Brain pericyte (primary cell): ENCODE results near the gene ALOX5AP.

Experiments used
- DNase-seq: peaks from one replicate; pipeline ENCODE4 v3.0.0-alpha.2; 2012; ENCODE audit warnings: low read depth, low spot score

ALOX5AP gene

DNA sequence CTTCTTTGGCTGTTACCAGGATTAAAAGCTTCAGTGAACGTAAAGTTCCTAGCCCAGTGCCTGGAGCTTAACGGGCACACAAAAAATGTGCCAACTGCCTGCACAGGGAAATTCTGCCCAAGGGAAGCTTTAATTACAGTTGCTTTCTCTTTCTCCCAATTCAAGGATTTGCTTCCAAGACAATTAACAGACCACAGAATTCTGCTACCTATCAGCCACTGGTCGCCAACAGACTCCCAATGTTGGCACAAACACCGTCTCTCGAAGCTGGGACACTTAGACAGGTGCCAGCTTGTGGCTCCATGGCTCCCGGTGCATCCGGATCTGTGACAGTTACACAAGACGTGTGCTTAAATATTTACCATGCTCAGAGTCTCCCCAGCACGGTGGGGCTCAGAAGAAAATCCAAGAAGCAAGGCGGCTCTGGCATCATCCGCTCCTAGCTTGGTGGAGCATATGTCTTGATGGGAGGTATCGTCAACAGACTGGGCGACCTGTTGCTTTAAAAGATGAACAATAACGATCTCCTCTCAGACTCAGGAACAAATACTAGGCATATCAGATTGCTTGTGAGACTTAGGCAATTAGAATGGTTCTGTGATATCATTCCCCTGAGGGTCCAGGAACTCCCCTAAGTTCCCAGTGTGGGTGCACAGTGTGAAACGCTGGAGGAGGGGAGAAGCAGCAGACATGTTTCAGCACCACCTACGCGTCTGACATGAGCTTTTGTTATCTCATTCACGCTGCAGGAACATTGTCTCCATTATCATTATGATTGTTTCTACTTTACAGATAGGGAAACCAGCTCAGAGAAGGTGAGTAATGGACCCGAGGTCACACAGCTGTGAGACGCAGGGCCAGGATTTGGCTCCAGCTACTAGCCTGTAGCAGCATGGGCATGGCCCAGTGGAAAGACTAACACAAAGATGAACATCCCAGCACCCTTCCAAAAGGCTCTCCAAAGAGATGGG, 61.6 kb downstream of the ALOX5AP start:
- no peak for DNase-seq

DNA sequence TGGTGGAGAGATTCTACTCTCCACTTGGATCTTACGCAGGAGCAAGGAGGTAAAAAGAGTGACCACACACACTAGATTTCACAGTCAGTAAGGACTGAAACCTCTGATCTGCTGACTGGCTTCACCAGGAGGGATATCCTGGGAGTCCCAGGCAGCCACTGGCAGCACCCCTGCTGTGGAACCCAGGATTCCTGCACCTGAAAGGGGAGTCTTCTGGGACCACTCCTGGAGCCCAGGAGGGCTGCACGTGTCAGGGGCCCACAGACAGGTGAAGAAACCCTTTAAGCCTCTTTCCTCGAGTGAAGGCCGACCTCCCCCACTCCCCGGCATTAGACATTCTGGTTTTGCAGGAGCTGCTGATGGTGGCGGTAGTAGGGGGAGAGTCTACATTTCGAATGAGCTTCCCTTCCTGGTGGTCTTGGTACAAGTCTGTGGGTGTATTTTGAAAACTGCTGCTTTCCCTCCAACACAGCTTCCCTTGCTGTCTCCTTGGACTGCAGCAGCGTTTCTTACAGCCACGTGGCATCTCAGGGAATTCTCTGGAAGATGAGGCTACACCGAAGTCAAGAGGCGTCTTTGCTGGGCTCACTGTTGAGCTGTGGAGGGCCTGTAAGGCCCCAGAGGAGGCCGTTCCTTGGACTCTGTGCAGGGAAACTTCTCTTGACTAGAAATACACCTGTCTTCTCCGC, 62.6 kb downstream of the ALOX5AP start:
- no peak for DNase-seq

DNA sequence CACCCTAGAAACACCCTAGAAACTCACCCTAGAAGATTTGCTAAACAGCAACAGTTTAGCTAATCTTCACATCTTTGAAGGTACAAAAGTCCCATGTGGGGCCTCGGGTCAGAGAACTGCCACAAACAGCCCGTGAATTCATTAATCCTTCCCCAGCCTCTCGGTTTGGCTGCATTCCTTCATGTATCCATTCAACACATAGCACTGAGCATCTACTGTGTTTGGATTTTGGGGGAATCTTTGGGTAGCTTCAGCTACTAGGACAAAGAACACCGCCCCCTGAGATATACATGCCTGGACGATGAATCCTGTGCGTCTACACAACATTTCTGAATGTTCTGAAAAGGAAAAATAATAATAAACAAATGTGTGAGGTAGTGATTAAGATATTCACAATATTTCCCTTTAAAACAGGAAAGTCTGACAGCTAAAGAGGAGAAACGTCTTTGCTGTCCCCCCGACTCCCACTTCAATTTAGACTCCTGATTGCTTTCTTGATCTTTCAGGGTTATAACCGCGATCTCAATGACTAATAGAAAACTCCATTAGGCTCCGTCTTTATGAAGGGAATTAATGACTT, 63.5 kb downstream of the ALOX5AP start:
- DNase-seq: no peak

DNA sequence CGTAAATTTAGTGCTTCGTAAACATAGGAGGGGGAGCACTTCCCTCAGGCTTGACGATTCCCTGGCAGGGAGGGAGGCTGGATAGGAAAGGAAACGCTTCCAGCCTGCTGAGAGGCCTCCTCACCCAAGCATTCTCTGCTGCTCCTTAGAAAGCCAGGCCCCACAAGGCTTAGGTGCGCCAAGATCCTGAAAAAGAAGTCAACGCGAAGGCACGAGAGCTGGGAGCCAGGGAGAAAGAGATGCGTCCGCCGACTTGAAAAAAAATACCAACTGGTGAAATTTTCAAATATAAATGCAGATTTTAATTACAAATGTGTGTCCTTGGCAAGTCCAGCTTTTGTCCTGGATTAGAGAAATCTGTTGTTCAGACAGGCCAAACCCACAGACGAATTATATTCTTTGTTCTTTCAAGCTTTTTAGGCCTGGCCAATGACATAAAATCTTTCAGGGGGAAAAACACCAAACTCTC, 64.0 kb downstream of the ALOX5AP start:
- no peak for DNase-seq

DNA sequence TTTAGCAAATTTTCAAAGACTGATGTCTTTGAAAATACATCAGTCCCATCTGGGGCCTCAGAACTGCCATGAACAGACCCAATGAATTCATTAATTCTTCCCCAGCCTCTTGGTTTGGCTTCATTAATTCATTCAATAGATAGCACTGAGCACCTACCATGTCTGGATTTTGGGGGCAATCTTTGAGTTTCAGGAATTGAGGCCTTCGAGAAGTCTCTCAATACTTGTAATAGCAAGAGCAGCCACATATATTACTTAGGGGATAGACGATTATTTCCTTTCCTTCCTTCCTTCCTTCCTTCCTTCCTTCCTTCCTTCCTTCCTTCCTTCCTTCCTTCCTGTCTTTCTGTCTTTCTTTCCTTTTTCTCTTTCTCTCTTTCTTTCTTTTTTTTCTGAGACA, 64.8 kb downstream of the ALOX5AP start:
- DNase-seq: no peak

DNA sequence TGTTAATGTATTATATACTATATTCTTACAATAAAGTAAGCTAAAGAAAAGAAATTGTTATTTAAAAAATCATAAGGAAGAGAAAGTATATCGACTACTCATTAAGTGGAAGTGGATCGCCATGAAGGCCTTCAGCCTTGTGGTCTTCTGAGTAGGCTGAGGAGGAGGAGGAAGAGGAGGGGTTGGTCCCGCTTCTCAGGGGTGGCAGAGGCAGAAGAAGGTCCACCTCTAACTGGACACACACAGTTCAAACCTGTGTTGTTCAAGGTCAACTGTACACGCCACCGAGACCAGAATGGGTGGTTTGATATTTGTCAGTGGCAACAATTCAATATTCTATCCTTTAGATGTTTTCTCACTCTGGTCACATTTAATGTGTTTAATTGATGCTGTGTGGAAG, 67.2 kb downstream of the ALOX5AP start:
- no peak for DNase-seq

DNA sequence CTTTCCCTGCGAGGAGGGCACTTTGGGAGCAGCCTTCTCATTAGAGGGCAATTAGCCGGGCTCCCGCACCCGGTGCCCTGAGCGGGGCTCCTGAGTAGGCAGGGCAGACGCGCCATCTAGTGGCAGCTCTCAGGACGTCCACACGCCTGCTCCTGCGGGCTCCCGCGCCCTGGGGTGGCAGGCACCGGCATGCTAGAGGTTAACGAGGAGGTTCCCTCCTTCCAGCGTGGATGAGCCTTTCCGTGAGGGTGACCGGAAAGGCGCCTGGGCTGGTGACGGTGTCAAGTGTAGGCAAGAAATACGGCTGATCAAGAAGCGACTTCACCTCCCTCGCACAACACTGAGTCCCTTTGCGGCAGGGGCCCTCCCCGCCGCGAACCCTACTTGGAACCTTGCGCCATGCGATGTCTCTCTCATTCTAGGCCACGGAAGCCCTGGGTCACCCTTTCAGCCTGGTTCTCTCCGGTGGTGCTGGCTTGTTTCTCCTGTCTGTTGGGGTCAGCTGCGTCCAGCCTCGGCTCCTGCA, 67.7 kb downstream of the ALOX5AP start:
- no peak for DNase-seq

DNA sequence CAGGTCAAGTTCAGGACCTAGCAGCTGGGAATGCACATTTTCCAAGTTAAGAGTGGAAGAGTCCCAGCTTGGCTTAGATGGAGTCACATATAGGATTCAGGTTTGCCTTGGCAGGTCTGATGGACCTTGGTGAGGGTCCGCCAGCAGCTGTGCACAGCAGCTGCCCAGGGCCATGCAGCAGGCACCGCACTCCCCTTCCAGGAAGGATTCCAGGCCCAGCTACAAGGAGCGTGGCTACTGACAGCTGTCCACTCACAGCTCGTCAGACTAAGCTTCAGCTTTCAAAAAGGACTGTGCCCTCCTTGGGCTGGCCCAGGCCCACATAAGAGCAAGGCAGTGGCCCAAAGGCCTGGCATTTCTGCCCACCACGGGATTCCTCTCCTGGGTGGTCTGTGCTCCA, 68.4 kb downstream of the ALOX5AP start:
- DNase-seq: no peak

DNA sequence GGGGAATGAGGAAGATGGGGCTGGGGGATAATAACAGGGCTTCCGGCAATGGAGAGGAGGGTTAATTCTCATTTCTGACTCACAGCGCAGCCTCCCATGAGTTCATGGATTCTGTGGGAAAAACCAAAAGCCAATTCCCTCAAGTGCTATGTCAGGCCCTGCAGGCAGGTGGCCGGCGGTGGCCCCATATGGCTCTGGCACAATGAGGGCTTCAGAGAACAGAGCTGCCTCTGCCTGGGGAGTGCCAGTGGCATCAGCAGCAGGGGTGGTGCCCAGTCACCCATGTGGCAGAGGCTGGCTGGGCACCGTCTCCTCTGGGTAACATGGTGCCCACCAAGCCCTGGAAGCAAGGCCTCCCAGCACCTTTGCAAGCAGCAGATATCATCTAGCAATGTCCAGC, 69.1 kb downstream of the ALOX5AP start:
- DNase-seq: no peak

DNA sequence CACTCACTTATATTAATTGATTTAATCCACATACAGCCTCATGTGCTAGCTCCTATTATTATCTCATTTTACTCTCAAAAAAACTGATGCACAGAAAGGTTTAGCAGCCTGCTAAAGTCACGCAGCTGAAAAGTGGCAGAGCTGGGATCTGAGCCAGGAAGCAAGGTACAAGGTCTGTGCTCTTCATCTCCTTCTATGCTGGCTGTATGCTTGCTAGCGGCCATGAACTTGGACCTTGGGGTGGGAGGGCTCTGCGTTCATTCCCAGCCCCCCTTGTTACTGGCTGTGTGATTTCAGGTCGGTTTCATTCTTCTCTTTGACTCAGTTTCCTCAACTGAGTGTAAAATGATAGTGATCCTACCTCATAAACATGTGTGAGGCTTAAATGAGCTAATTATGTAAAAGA, 69.8 kb downstream of the ALOX5AP start:
- no peak for DNase-seq

DNA sequence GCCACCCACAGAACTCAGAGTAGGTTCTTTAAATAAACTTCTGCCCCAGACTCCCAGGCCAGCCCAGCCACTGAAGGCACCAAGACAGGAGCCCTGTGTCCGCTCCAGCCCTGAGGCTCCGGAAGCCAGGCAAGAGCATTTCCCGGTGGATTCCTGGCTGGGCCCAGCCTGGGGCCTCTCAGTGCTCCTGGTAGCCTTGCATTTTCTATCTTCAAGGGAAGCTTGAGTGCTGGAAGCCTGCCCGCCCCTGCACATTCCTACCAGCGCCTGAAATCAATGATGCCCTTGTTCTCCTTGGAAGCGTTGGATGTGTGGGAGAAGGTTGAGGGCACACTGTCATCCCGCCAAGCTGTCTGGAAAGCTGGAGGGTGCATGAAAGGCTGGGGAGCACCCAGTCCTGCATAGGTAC, 70.3 kb downstream of the ALOX5AP start:
- DNase-seq: no peak

DNA sequence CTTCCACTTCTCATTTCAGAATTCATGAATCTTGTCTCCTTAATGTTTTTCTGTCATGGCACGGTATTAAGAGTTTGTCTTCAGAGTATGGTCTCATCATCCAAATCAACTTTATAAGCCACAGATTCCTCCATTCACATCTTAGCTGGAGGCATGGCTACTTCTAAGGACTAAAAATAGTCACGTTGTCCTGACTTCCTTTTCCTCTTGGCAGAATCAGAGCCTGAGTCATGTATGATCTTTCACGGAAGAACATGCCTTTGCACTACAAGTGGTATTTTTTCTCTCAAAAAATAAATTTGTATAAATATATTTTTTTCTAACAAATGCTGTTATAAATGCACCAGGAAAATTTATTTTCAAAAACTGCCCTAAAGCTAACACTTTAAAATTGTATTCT, 71.4 kb downstream of the ALOX5AP start:
- no peak for DNase-seq

DNA sequence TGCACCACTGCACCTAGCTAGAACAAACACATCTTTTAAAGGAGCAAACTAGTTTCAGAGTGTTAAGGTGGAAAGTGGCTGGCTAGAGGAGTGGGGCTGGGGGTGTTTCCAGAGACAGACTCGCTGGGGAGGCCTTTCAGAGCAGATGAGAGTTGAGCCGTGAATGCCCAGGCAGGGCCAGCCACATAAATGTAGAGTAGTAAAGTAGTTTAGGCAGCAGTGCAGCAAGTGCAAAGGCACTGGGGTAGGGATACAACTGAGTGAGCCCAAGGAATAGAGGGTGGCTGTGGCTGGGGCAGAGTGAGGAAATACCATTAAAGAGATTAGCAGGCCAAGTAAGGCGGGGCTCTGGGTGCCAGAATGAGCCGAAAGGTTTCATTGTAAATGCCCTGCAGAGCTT, 72.0 kb downstream of the ALOX5AP start:
- DNase-seq: no peak

DNA sequence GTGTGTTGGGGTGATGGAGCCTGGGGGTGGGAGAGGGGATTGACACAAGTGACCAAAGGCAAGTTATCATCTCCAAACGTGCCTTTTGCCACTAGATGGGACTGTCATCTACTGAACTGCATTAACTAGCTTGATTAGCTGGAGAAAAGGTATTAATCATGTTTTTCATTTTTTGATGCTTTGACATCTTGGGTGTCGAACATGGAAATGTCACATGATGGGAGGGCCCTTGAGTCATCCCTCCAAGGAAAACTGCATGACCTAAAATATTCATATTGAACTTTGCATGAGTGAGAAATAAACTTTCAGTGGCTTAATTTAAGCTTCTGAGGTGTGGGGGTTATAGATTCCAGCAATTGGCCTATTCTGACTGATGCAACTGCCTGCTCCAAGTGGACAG, 73.3 kb downstream of the ALOX5AP start:
- DNase-seq: no peak

DNA sequence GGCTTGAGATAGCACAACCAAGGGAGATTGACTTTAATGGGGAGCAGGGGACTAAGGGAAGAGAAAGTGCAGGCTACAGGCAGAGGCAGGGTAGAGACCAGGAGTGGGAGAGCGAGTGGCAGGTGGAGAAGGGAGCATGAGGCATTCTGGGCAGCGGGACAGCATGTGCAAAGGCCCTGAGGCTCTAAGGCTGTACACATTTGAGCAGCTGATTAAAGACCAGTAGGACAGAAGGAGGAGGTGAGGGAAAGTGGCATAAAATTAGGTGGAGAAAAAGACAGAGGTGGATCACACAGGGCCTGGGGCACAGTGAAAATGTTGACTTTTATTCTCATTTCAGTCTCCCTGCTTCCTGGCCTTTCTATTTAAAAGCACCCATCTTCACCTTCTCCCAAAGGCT, 74.4 kb downstream of the ALOX5AP start:
- DNase-seq: no peak

DNA sequence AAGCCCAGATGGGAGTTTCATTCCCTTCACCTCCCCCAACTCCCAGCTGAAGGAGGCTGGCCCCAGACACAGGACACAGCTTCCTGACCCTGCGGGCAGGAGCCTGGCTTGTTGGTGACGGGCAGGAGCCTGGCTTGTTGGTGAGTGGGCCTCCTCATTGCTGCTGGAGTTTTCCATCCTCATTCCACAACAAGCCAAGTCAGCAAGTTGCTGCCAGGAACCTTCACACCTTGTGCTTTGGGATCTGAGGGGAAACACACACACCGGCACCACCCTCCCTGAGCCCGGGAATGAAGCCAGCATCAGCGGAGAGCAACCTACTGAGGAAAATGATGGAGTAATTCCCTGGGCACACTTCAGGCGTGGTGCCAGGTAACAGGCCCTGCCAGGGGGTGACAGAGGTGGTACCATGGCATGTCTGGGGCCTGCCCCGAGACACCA, 74.9 kb downstream of the ALOX5AP start:
- no peak for DNase-seq

DNA sequence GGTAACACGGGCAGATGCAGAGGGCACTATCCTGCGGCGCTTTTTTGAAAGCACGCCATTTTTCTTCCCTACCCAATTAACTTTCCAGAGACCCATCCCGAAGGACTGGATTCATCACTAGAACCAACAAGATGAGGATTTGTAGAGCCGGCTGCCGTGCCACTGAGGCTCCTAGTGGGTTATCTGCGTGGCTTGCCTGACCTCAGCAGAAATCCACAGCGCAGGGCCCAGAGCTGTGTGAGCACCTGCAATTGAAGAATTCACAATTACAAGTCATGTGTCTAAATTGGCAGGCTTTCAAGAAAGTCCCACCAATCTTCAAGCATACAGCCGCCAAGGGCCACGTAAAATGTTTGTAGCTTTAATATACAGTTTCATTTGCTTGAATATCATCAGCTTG, 75.5 kb downstream of the ALOX5AP start:
- no peak for DNase-seq
